ENCODE results near the gene ARHGEF9. TPM values are rescaled to one million over a fixed set of nuclear protein-coding genes. Genes with fewer than 3 reads are reported as not detected.

ARHGEF9 gene
- total and polyA plus RNA-seq, 5 donors from 2014 or later, result 4.5 to 19.0 (median 5.7) TPM

DNA sequence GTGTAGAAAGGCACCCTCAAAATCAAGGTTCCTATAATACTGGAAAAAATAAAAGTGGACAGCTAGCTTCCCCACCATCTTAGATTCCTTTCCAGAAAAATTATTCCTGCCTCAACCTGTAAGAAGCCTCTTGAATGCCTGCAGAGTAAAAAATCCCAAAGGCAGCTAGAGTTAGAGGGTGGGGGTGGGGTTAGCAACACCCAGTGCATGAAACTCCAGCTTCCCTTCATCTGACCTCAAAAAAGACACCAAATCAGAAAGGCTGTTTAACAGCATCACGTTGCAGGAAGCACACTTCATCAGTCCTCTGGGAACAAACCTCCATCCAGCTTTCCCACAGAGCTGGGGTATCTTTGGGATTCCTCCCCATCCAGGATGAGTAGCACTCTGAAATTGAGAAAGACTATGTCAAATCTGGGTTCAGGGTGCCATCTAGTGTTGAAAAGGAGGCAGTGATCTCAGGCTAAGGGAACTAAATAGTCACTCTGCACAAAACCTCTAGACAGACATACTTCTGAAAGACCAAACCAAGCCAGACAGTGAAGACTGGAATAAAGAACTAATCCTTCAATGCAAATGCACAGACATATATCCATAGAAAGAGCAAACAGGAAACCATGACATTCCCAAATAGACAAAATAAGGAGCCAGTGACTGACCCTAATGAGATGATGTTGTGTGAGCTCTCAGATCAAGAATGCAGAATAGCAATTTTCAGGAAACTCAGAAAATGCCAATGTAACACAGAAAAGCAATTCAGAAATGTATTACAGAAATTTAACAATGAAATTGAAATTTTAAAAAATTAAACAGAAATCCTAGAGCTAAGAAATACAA, 97.9 kb downstream of the ARHGEF9 start:
- Histone ChIP-seq H3K36me3 (ENCODE audit: control insufficient read depth, insufficient read depth, low read length) (no peaks in the 10 kb centered on the region), H3K4me1 (ENCODE audit: control insufficient read depth, insufficient read depth, low read length, poor library complexity, severe bottlenecking) (no peaks in the 10 kb centered on the region), H3K9me3 (ENCODE audit: control insufficient read depth in 2 of 2, low read length in 2 of 2) (peaks cover 0 to 2% of the 10 kb centered on the region in 2 experiments), H3K4me3 (ENCODE audit: low read depth, low read length) (no peak overlapping the region), H3K27me3 (ENCODE audit: control insufficient read depth, insufficient read depth, low read length) (no peaks in the 10 kb centered on the region), H3K27ac (ENCODE audit: insufficient read depth, low read length, poor library complexity, severe bottlenecking) (no peak overlapping the region)
- Mint-ChIP-seq H3K27ac (no peak overlapping the region), H3K4me3 (no peak overlapping the region), H3K36me3 (peaks cover 34% of the 10 kb centered on the region), H3K4me1 (peaks cover 0 to 8% (median 0%) of the 10 kb centered on the region in 4 donors), H3K9me3 (peaks cover 0 to 5% (median 2%) of the 10 kb centered on the region in 7 donors), H3K27me3 (no peaks in the 10 kb centered on the region)
- ATAC-seq (ENCODE audit: low read depth in 2 of 2), result no peak
- peak in 2 of 3 donors; percentile 16 to 48 for DNase-seq

DNA sequence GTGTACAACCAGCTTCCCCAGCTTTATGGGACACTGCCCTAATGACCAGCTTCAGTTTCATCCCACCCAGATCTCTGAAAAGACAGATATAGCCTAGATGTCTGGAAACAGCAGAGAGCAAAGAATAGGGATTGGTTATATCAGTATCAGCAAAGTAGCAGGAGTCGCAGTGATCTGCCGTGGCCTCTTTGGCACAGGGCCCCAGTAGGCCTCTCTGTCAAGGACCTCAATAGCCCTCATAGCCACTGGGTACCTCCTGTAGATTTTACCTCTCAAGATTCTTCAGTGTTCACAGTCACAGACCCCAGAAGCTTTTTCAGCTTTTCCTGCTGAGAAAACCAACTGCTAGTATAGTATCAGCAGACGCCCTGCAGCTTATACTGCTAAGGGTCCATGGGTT, 104.6 kb downstream of the ARHGEF9 start:
- no peaks in the 10 kb centered on the region for H3K27me3 ChIP-seq (ENCODE audit: control insufficient read depth, insufficient read depth, low read length)
- H3K9me3 Mint-ChIP-seq, result no peaks in the 10 kb centered on the region
- no peaks in the 10 kb centered on the region for H3K4me1 ChIP-seq (ENCODE audit: control insufficient read depth, insufficient read depth, low read length, poor library complexity, severe bottlenecking)
- peaks cover 24% of the 10 kb centered on the region for H3K36me3 Mint-ChIP-seq
- H3K4me3 Mint-ChIP-seq, result no peak overlapping the region
- H3K4me1 Mint-ChIP-seq, result peaks cover 0 to 3% (median 0%) of the 10 kb centered on the region in 4 donors
- DNase-seq (no peak), ATAC-seq (ENCODE audit: low read depth in 2 of 2) (no peak)
- H3K27me3 Mint-ChIP-seq, result no peaks in the 10 kb centered on the region
- H3K27ac Mint-ChIP-seq, result no peak overlapping the region
- peaks cover 11% of the 10 kb centered on the region for H3K36me3 ChIP-seq (ENCODE audit: control insufficient read depth, insufficient read depth, low read length)
- peaks cover 0 to 2% of the 10 kb centered on the region in 2 experiments for H3K9me3 ChIP-seq (ENCODE audit: control insufficient read depth in 2 of 2, low read length in 2 of 2)
- H3K27ac ChIP-seq (ENCODE audit: insufficient read depth, low read length, poor library complexity, severe bottlenecking), result no peak overlapping the region
- H3K4me3 ChIP-seq (ENCODE audit: low read depth, low read length), result no peak overlapping the region

DNA sequence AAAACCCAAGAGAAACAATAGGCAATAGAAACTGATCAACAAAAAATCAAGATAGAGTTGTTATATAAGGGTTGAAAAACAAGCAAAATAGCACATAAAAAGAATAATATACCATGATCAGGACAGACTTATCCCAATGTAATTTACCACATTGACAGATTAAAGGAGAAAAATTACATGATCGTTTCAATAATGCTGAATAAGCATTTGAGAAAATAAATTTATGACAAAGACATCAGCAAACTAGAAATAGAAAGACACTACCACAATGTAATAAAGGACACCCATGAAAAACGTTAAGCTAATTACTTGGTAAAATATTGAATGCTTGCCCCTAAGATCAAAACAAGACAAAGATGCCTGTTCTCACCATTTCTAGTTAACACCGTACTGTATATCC, 105.6 kb downstream of the ARHGEF9 start:
- Histone ChIP-seq H3K9me3 (ENCODE audit: control insufficient read depth in 2 of 2, low read length in 2 of 2) (peaks cover 0 to 2% of the 10 kb centered on the region in 2 experiments), H3K4me1 (ENCODE audit: control insufficient read depth, insufficient read depth, low read length, poor library complexity, severe bottlenecking) (no peaks in the 10 kb centered on the region), H3K4me3 (ENCODE audit: low read depth, low read length) (no peak overlapping the region), H3K27ac (ENCODE audit: insufficient read depth, low read length, poor library complexity, severe bottlenecking) (no peak overlapping the region), H3K27me3 (ENCODE audit: control insufficient read depth, insufficient read depth, low read length) (no peaks in the 10 kb centered on the region), H3K36me3 (ENCODE audit: control insufficient read depth, insufficient read depth, low read length) (peaks cover 16% of the 10 kb centered on the region)
- no peak overlapping the region for H3K27ac Mint-ChIP-seq
- ATAC-seq (ENCODE audit: low read depth in 2 of 2), result no peak
- no peaks in the 10 kb centered on the region for H3K27me3 Mint-ChIP-seq
- DNase-seq, result no peak
- H3K4me1 Mint-ChIP-seq, result no peaks in the 10 kb centered on the region
- H3K4me3 Mint-ChIP-seq, result no peak overlapping the region
- H3K9me3 Mint-ChIP-seq, result no peaks in the 10 kb centered on the region
- peaks cover 29% of the 10 kb centered on the region for H3K36me3 Mint-ChIP-seq

DNA sequence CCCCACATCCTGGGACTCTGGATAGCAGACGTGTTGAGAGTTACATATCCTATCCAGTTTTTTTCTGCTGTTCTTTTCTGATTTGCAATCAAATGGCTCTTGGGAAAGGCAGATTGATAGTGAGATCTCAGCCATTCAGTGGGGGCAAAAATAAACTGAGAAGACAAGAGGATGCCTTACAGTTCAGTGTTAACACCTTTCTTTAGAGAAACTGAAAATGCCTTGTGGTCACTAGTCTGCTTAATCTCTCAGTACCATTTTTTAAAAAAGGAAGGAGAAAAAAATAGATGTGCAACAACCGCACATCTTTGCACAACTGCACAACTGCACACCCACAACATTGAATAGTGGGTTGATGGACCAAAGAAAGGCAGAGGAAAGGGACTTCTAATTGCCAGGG, 109.3 kb downstream of the ARHGEF9 start:
- peaks cover 32% of the 10 kb centered on the region for H3K36me3 ChIP-seq (ENCODE audit: control insufficient read depth, insufficient read depth, low read length)
- Mint-ChIP-seq H3K27ac (no peak overlapping the region), H3K4me1 (no peaks in the 10 kb centered on the region), H3K4me3 (no peak overlapping the region), H3K9me3 (no peaks in the 10 kb centered on the region), H3K27me3 (no peaks in the 10 kb centered on the region), H3K36me3 (peaks cover 37% of the 10 kb centered on the region)
- H3K4me3 ChIP-seq (ENCODE audit: low read depth, low read length), result no peak overlapping the region
- H3K27ac ChIP-seq (ENCODE audit: insufficient read depth, low read length, poor library complexity, severe bottlenecking), result no peak overlapping the region
- H3K4me1 ChIP-seq (ENCODE audit: control insufficient read depth, insufficient read depth, low read length, poor library complexity, severe bottlenecking), result no peaks in the 10 kb centered on the region
- H3K9me3 ChIP-seq (ENCODE audit: control insufficient read depth in 2 of 2, low read length in 2 of 2), result no peaks in the 10 kb centered on the region
- DNase-seq (no peak), ATAC-seq (ENCODE audit: low read depth in 2 of 2) (no peak)
- no peaks in the 10 kb centered on the region for H3K27me3 ChIP-seq (ENCODE audit: control insufficient read depth, insufficient read depth, low read length)

DNA sequence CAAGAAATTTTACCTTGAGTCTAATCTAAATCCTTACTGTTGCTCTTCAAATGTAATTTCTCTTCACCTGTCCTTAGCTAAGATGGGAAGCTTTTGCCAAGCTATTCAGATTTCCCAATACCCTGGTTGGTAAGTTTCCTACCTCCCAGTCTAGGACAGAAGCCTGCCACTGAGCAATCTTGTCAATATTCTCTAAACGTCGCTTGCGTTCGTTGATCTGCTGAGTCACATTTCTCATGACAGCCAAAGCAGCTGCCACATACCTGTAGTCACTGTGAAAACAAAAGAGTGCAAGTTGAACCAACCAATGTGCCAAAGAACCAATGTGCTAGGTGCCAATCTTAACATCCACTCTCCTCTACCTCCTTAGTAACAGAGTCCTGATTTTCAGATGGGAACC, 111.1 kb downstream of the ARHGEF9 start:
- no peak overlapping the region for H3K27ac ChIP-seq (ENCODE audit: insufficient read depth, low read length, poor library complexity, severe bottlenecking)
- H3K4me1 Mint-ChIP-seq, result no peaks in the 10 kb centered on the region
- no peaks in the 10 kb centered on the region for H3K27me3 Mint-ChIP-seq

DNA sequence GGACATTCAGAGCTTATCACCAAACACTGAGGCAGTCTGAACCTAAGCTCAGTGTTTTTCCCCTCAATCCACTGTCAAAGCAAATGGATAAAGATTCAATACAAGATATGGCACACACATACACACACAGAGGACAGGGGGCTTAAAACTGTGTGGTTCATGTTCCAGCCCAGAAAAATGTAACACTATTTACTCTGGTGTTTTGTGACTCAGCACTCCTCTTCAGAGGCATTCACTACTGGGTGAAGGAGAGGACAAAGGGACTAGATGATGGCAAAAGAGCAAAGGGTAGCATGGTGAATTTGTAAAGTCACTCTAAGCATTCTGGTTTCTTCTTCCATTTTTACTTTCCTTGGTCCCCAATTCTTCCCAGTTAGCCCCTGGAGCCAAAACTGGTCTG, 120.3 kb downstream of the ARHGEF9 start:
- DNase-seq (no peak), ATAC-seq (ENCODE audit: low read depth in 2 of 2) (no peak)
- no peaks in the 10 kb centered on the region for H3K27me3 Mint-ChIP-seq
- Histone ChIP-seq H3K4me1 (ENCODE audit: control insufficient read depth, insufficient read depth, low read length, poor library complexity, severe bottlenecking) (no peaks in the 10 kb centered on the region), H3K4me3 (ENCODE audit: low read depth, low read length) (no peak overlapping the region), H3K9me3 (ENCODE audit: control insufficient read depth in 2 of 2, low read length in 2 of 2) (no peaks in the 10 kb centered on the region), H3K27me3 (ENCODE audit: control insufficient read depth, insufficient read depth, low read length) (no peaks in the 10 kb centered on the region), H3K36me3 (ENCODE audit: control insufficient read depth, insufficient read depth, low read length) (peaks cover 13% of the 10 kb centered on the region), H3K27ac (ENCODE audit: insufficient read depth, low read length, poor library complexity, severe bottlenecking) (no peak overlapping the region)
- no peak overlapping the region for H3K4me3 Mint-ChIP-seq
- no peak overlapping the region for H3K27ac Mint-ChIP-seq
- H3K4me1 Mint-ChIP-seq, result peaks cover 0 to 1% (median 0%) of the 10 kb centered on the region in 4 donors
- peaks cover 0 to 1% (median 0%) of the 10 kb centered on the region in 7 donors for H3K9me3 Mint-ChIP-seq
- peaks cover 20% of the 10 kb centered on the region for H3K36me3 Mint-ChIP-seq

More for the DNA sequence above, 111.1 kb downstream of the ARHGEF9 start:
- Mint-ChIP-seq H3K9me3 (peaks cover 0 to 1% (median 0%) of the 10 kb centered on the region in 7 donors), H3K27ac (no peak overlapping the region), H3K36me3 (peaks cover 39% of the 10 kb centered on the region), H3K4me3 (no peak overlapping the region)
- no peak overlapping the region for H3K4me3 ChIP-seq (ENCODE audit: low read depth, low read length)
- H3K9me3 ChIP-seq (ENCODE audit: control insufficient read depth in 2 of 2, low read length in 2 of 2), result no peaks in the 10 kb centered on the region
- H3K4me1 ChIP-seq (ENCODE audit: control insufficient read depth, insufficient read depth, low read length, poor library complexity, severe bottlenecking), result no peaks in the 10 kb centered on the region
- peaks cover 37% of the 10 kb centered on the region for H3K36me3 ChIP-seq (ENCODE audit: control insufficient read depth, insufficient read depth, low read length)
- H3K27me3 ChIP-seq (ENCODE audit: control insufficient read depth, insufficient read depth, low read length), result no peaks in the 10 kb centered on the region
- ATAC-seq (ENCODE audit: low read depth in 2 of 2), result no peak
- no peak for DNase-seq

DNA sequence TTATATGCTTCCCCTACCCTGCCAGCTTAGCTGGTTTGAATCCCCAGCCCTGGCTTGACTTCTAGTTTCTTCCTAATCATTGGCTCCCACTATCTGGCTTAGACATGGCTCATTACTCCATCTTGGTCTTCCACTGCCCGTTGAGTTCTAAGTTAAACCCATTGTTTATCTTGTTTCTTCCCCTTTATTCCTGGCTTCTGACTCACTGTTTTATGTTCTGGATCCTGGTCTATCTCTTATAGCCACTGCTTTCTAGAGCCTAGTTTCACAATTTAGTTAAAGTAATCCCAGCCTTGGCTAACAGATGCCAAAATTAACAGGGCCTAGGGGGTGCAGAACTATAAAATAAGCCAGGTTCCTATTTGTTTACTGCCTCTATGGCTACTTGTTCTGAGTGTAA, 120.9 kb downstream of the ARHGEF9 start:
- H3K4me1 ChIP-seq (ENCODE audit: control insufficient read depth, insufficient read depth, low read length, poor library complexity, severe bottlenecking), result no peaks in the 10 kb centered on the region
- H3K4me1 Mint-ChIP-seq, result peaks cover 0 to 1% (median 0%) of the 10 kb centered on the region in 4 donors
- no peaks in the 10 kb centered on the region for H3K9me3 ChIP-seq (ENCODE audit: control insufficient read depth in 2 of 2, low read length in 2 of 2)
- no peak overlapping the region for H3K4me3 ChIP-seq (ENCODE audit: low read depth, low read length)
- H3K9me3 Mint-ChIP-seq, result no peaks in the 10 kb centered on the region
- H3K27ac Mint-ChIP-seq, result no peak overlapping the region
- no peaks in the 10 kb centered on the region for H3K27me3 Mint-ChIP-seq
- peaks cover 9% of the 10 kb centered on the region for H3K36me3 ChIP-seq (ENCODE audit: control insufficient read depth, insufficient read depth, low read length)
- no peaks in the 10 kb centered on the region for H3K27me3 ChIP-seq (ENCODE audit: control insufficient read depth, insufficient read depth, low read length)
- no peak for DNase-seq
- peaks cover 14% of the 10 kb centered on the region for H3K36me3 Mint-ChIP-seq
- H3K27ac ChIP-seq (ENCODE audit: insufficient read depth, low read length, poor library complexity, severe bottlenecking), result no peak overlapping the region
- no peak overlapping the region for H3K4me3 Mint-ChIP-seq
- no peak for ATAC-seq (ENCODE audit: low read depth in 2 of 2)

DNA sequence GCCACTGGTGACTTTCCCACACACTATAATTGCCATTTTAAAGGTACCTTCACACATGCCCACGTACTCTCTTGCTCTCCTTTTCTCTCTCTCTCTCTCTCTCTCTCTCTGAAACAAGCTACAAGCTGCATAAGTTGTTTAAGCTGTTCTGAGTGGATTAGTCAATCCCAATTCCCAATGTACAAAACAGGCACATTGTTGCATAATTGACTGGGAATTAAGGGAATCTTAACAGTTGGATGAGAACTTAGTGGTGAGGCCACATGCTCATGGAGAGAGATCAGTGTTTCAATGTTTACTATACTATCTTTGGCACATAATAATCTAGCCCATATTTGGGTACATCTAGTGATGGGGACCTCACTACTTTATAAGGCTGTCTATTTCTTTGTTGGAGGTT, 123.3 kb downstream of the ARHGEF9 start:
- Mint-ChIP-seq H3K27me3 (no peaks in the 10 kb centered on the region), H3K4me1 (peaks cover 0 to 1% (median 0%) of the 10 kb centered on the region in 4 donors), H3K4me3 (no peak overlapping the region), H3K27ac (no peak overlapping the region), H3K36me3 (peaks cover 7% of the 10 kb centered on the region), H3K9me3 (no peaks in the 10 kb centered on the region)
- H3K4me1 ChIP-seq (ENCODE audit: control insufficient read depth, insufficient read depth, low read length, poor library complexity, severe bottlenecking), result no peaks in the 10 kb centered on the region
- no peak for ATAC-seq (ENCODE audit: low read depth in 2 of 2)
- H3K9me3 ChIP-seq (ENCODE audit: control insufficient read depth in 2 of 2, low read length in 2 of 2), result no peaks in the 10 kb centered on the region
- H3K4me3 ChIP-seq (ENCODE audit: low read depth, low read length), result no peak overlapping the region
- DNase-seq, result no peak
- H3K27me3 ChIP-seq (ENCODE audit: control insufficient read depth, insufficient read depth, low read length), result no peaks in the 10 kb centered on the region
- peaks cover 16% of the 10 kb centered on the region for H3K36me3 ChIP-seq (ENCODE audit: control insufficient read depth, insufficient read depth, low read length)
- H3K27ac ChIP-seq (ENCODE audit: insufficient read depth, low read length, poor library complexity, severe bottlenecking), result no peak overlapping the region
